Measurements from ENCODE around the gene MYO16.

The MYO16 gene

GRCh38 chr13:109150696-109151095 is 521.3 kb downstream of the MYO16 start:
- Histone ChIP-seq H3K4me1 (ENCODE audit: control insufficient read depth, insufficient read depth, low read length) (no peaks in the 10 kb centered on the region), H3K36me3 (ENCODE audit: control insufficient read depth in 2 of 2, insufficient read depth in 1 of 2, low read length in 2 of 2) (no peaks in the 10 kb centered on the region), H3K27ac (ENCODE audit: extremely low read depth, low read depth, low read length) (no peak overlapping the region), H3K9me3 (ENCODE audit: control insufficient read depth, insufficient read depth, low read depth, low read length) (no peaks in the 10 kb centered on the region), H3K4me3 (ENCODE audit: low read depth, low read length) (no peak overlapping the region)
- TF ChIP-seq ZNF510 (tag by site-specific recombination; IDR thresholded peaks at IDR 0.05; ENCODE audit: insufficient replicate concordance) (no peak), ZNF37A (tag by site-specific recombination; IDR thresholded peaks at IDR 0.05) (no peak), HOXC10 (CRISPR knock-in tag; IDR thresholded peaks at IDR 0.05) (no peak), HOXD13 (CRISPR knock-in tag; IDR thresholded peaks at IDR 0.05; ENCODE audit: borderline replicate concordance) (no peak), ZNF747 (tag by site-specific recombination; IDR thresholded peaks at IDR 0.05) (no peak), HIC1 (tag by site-specific recombination; IDR thresholded peaks at IDR 0.05) (no peak)
- CTCF ChIA-PET: interaction anchor here (1.0 kb wide), 1 partner anchor 46 kb away, joined by 3 read pairs; no protein-coding TSS in a partner anchor
- POLR2A ChIA-PET: no interaction called here

GRCh38 chr13:109151255-109151654 is 521.8 kb downstream of the MYO16 start:
- H3K9me3 ChIP-seq (ENCODE audit: control insufficient read depth, insufficient read depth, low read depth, low read length): no peaks in the 10 kb centered on the region
- ChIA-PET POLR2A (no interaction called here), CTCF (interaction anchor here (1.0 kb wide), 1 partner anchor 45 kb away, joined by 3 read pairs; no protein-coding TSS in a partner anchor)
- TF ChIP-seq SCRT1 (tag by site-specific recombination; IDR thresholded peaks at IDR 0.05; ENCODE audit: borderline replicate concordance) (no peak), REPIN1 (tag by site-specific recombination; IDR thresholded peaks at IDR 0.05; ENCODE audit: low read depth) (no peak), ZNF514 (tag by site-specific recombination; IDR thresholded peaks at IDR 0.05) (no peak), ZNF701 (tag by site-specific recombination; IDR thresholded peaks at IDR 0.05) (no peak), ZNF449 (tag by site-specific recombination; IDR thresholded peaks at IDR 0.05) (no peak), ZNF707 (tag by site-specific recombination; IDR thresholded peaks at IDR 0.05) (no peak), ZNF138 (tag by site-specific recombination; IDR thresholded peaks at IDR 0.05; ENCODE audit: borderline replicate concordance) (no peak), SP3 (tag by site-specific recombination; IDR thresholded peaks at IDR 0.05) (no peak)
- no peaks in the 10 kb centered on the region for H3K4me1 ChIP-seq (ENCODE audit: control insufficient read depth, insufficient read depth, low read length)
- H3K4me3 ChIP-seq (ENCODE audit: low read depth, low read length): no peak overlapping the region
- no peak overlapping the region for H3K27ac ChIP-seq (ENCODE audit: extremely low read depth, low read depth, low read length)
- no peaks in the 10 kb centered on the region for H3K36me3 ChIP-seq (ENCODE audit: control insufficient read depth in 2 of 2, insufficient read depth in 1 of 2, low read length in 2 of 2)

GRCh38 chr13:109151696-109152095 is 522.3 kb downstream of the MYO16 start:
- Histone ChIP-seq H3K4me3 (ENCODE audit: low read depth, low read length) (no peak overlapping the region), H3K4me1 (ENCODE audit: control insufficient read depth, insufficient read depth, low read length) (no peaks in the 10 kb centered on the region), H3K36me3 (ENCODE audit: control insufficient read depth in 2 of 2, insufficient read depth in 1 of 2, low read length in 2 of 2) (no peaks in the 10 kb centered on the region), H3K27ac (ENCODE audit: extremely low read depth, low read depth, low read length) (no peak overlapping the region), H3K9me3 (ENCODE audit: control insufficient read depth, insufficient read depth, low read depth, low read length) (no peaks in the 10 kb centered on the region)
- ChIA-PET CTCF (no interaction called here), POLR2A (no interaction called here)
- no peak for TF ChIP-seq ZNF580 (tag by site-specific recombination; IDR thresholded peaks at IDR 0.05)
- TF ChIP-seq ZNF768 (tag by site-specific recombination; IDR thresholded peaks at IDR 0.05): no peak
- no peak for TF ChIP-seq KLF1 (tag by site-specific recombination; IDR thresholded peaks at IDR 0.05)
- no peak for TF ChIP-seq ZNF785 (tag by site-specific recombination; IDR thresholded peaks at IDR 0.05)
- TF ChIP-seq ZNF2 (tag by site-specific recombination; IDR thresholded peaks at IDR 0.05): no peak
- TF ChIP-seq ZNF76 (tag by site-specific recombination; IDR thresholded peaks at IDR 0.05; ENCODE audit: borderline replicate concordance, low read depth): no peak
- no peak for TF ChIP-seq WT1 (tag by site-specific recombination; IDR thresholded peaks at IDR 0.05)

All from HEK293 (cell line).